HepG2 (cell line): ENCODE data around the gene ANKRD13D. TPM values are rescaled to one million over a fixed set of nuclear protein-coding genes. Genes with fewer than 3 reads are reported as not detected.
A peak's percentile ranks its signal among the peaks of the same experiment; 100 is the strongest.

Source experiments
- AKAP8 ChIP-seq: sonication (generic); formaldehyde crosslinking; IDR thresholded peaks from 2 replicates; pipeline ENCODE4 v1.5.1; 2020; ENCODE audit warnings: mild to moderate bottlenecking, missing genetic modification reagents
- ARHGAP35 ChIP-seq: sonication (generic); formaldehyde crosslinking; IDR thresholded peaks from 2 replicates; pipeline ENCODE4 v1.9.0; 2022; ENCODE audit warnings: mild to moderate bottlenecking, inconsistent platforms, moderate library complexity, missing genetic modification reagents, borderline replicate concordance
- DDIT3 ChIP-seq: sonication (generic); formaldehyde crosslinking; IDR thresholded peaks from 2 replicates; pipeline ENCODE4 v1.4.0; 2020; ENCODE audit warnings: mild to moderate bottlenecking, missing genetic modification reagents
- ELF1 ChIP-seq: sonication (generic); formaldehyde crosslinking; IDR thresholded peaks from 2 replicates; pipeline ENCODE4 v1.4.0; 2020; ENCODE audit warnings: missing genetic modification reagents
- EP300 ChIP-seq, 3 experiments: sonication (generic) in 1 of 3; formaldehyde crosslinking in 1 of 3; IDR thresholded peaks; 2 replicates each; pipeline versions ENCODE4 v1.5.1 to v1.6.1; 2011 to 2020; ENCODE audit warnings: low read depth in 2 of 3, low read length in 2 of 3, borderline replicate concordance in 1 of 3, improper control_type of control experiment in 1 of 3, mild to moderate bottlenecking in 1 of 3, missing genetic modification reagents in 1 of 3, moderate library complexity in 1 of 3
- HNRNPH1 ChIP-seq: fragments of 200-400 bp; formaldehyde crosslinking; optimal IDR thresholded peaks from 2 replicates; pipeline ENCODE3; 2017; ENCODE audit warnings: mild to moderate bottlenecking, low read depth, low read length
- IRF2 ChIP-seq: IDR thresholded peaks from 2 replicates; pipeline ENCODE4 v1.6.1; 2018; ENCODE audit warnings: missing genetic modification reagents, missing compliant biosample characterization
- JARID2 ChIP-seq: sonication (generic); formaldehyde crosslinking; IDR thresholded peaks from 2 replicates; pipeline ENCODE4 v1.8.1; 2023; ENCODE audit warnings: missing genetic modification reagents, inconsistent platforms; ENCODE audit not compliant: insufficient replicate concordance
- KDM2A ChIP-seq: sonication (generic); formaldehyde crosslinking; IDR thresholded peaks from 2 replicates; pipeline ENCODE4 v1.4.0; 2020; ENCODE audit warnings: low read depth, missing genetic modification reagents, borderline replicate concordance
- PHF5A ChIP-seq: IDR thresholded peaks from one replicate; pipeline ENCODE4 v1.6.1; 2018; ENCODE audit warnings: low read depth, missing genetic modification reagents; ENCODE audit not compliant: unreplicated experiment
- ZEB1 ChIP-seq: IDR thresholded peaks from 2 replicates; pipeline ENCODE4 v1.6.1; 2012; ENCODE audit warnings: mild to moderate bottlenecking, low read depth, inconsistent platforms; ENCODE audit not compliant: insufficient replicate concordance
- ZNF142 ChIP-seq: sonication (generic); formaldehyde crosslinking; IDR thresholded peaks from 2 replicates; pipeline ENCODE4 v1.4.0; 2020; ENCODE audit warnings: missing genetic modification reagents
- ZNF256 ChIP-seq: sonication (generic); formaldehyde crosslinking; conservative IDR thresholded peaks from 2 replicates; pipeline ENCODE4 v1.4.0; 2020; ENCODE audit warnings: missing genetic modification reagents
- ZNF788 ChIP-seq: sonication (generic); formaldehyde crosslinking; IDR thresholded peaks from 2 replicates; pipeline ENCODE4 v1.5.0; 2020; ENCODE audit warnings: mild to moderate bottlenecking, missing genetic modification reagents, borderline replicate concordance
- polyA plus RNA-seq, 8 experiments: library from polyadenylated mRNA; depleted of rRNA in 3 of 8; stranded (reverse) in 7 of 8; unstranded in 1 of 8; fragments of >200 nt; fragmentation: Illumina TruSeq in 4 of 8; extraction: Trizol in 4 of 8; gene quantifications; 2 replicates each; pipeline versions ENCODE4 v1.2.1 to v1.2.3, GENCODE V29; 2011 to 2016; ENCODE audit warnings: low read depth in 4 of 8, missing spikeins in 1 of 8, mixed read lengths in 1 of 8; ENCODE audit not compliant: insufficient read depth in 1 of 8
- total RNA-seq, 5 experiments: library from RNA; depleted of rRNA; stranded (reverse); fragments of >200 nt; fragmentation: Illumina TruSeq; extraction: Trizol; gene quantifications; 2 replicates each; pipeline ENCODE4 v1.2.3, GENCODE V29; 2016; ENCODE audit warnings: low read depth in 1 of 5
- TF ChIP-seq, protein P1 (sequence below): sonication (generic); formaldehyde crosslinking; IDR thresholded peaks from 2 replicates; pipeline ENCODE4 v1.4.0; 2020; ENCODE audit warnings: missing genetic modification reagents
- TF ChIP-seq, protein P2 (sequence below): sonication (generic); formaldehyde crosslinking; IDR thresholded peaks from 2 replicates; pipeline ENCODE4 v1.8.0; 2022; ENCODE audit warnings: missing genetic modification reagents, mild to moderate bottlenecking, inconsistent platforms, borderline replicate concordance

ANKRD13D gene
- total and polyA plus RNA-seq, 2 of the 13 experiments (the other 11 are each of a cell fraction or from before 2014, with no cell fraction given) = 18.6 to 27.3 TPM

DNA sequence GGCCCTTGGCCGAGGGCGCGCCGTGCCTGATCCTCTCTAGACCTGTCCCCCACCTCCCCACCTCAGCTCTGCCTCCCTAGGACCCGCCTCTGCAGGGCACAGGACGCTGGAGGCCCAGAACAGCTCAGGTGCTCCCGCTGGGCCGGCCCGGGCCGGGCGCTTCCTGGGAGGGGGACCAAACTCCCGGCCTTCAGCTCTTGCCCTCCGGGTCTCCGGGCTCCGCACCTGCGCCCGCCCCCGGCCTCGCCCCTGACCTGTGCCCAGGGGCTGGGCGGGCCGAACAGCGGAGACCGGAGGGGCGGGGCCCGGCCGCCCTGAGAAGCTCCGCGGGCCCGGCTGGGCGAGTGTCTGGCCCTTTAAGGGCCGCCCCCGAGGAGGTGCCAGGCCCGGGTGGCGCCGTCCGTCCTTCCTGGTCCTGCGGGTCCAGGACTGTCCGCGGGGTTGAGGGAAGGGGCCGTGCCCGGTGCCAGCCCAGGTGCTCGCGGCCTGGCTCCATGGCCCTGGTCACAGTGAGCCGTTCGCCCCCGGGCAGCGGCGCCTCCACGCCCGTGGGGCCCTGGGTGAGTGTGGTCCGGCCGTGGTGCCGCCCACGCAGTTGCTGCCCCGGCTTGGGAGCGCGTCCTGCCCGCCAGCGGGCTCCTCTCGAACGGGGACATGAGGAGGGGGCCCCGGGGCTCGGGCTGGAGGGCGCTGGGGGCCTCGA, 14.2 kb downstream of the ANKRD13D start, which contains the start of gene SSH3 (continued):
- TF ChIP-seq, protein P1, sequence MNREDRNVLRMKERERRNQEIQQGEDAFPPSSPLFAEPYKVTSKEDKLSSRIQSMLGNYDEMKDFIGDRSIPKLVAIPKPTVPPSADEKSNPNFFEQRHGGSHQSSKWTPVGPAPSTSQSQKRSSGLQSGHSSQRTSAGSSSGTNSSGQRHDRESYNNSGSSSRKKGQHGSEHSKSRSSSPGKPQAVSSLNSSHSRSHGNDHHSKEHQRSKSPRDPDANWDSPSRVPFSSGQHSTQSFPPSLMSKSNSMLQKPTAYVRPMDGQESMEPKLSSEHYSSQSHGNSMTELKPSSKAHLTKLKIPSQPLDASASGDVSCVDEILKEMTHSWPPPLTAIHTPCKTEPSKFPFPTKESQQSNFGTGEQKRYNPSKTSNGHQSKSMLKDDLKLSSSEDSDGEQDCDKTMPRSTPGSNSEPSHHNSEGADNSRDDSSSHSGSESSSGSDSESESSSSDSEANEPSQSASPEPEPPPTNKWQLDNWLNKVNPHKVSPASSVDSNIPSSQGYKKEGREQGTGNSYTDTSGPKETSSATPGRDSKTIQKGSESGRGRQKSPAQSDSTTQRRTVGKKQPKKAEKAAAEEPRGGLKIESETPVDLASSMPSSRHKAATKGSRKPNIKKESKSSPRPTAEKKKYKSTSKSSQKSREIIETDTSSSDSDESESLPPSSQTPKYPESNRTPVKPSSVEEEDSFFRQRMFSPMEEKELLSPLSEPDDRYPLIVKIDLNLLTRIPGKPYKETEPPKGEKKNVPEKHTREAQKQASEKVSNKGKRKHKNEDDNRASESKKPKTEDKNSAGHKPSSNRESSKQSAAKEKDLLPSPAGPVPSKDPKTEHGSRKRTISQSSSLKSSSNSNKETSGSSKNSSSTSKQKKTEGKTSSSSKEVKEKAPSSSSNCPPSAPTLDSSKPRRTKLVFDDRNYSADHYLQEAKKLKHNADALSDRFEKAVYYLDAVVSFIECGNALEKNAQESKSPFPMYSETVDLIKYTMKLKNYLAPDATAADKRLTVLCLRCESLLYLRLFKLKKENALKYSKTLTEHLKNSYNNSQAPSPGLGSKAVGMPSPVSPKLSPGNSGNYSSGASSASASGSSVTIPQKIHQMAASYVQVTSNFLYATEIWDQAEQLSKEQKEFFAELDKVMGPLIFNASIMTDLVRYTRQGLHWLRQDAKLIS (CRISPR knock-in tag) = no peak
- peak; percentile 78 for TF ChIP-seq KDM2A (CRISPR knock-in tag)
- no peak; the same call in 1 of the 2 replicates for TF ChIP-seq ZNF142 (CRISPR knock-in tag)
- TF ChIP-seq DDIT3 = no peak
- no peak for TF ChIP-seq JARID2 (CRISPR knock-in tag)
- peak; percentile 64 for TF ChIP-seq AKAP8
- TF ChIP-seq HNRNPH1 = no peak
- no peak for TF ChIP-seq IRF2 (CRISPR knock-in tag)
- no peak for TF ChIP-seq ZEB1
- no peak for TF ChIP-seq PHF5A
- no peak for TF ChIP-seq ARHGAP35 (CRISPR knock-in tag)
- TF ChIP-seq ZNF256 = no peak
- no peak; the same call in 1 of the 2 replicates for TF ChIP-seq ELF1
- no peak for TF ChIP-seq EP300 (IDR thresholded peaks at IDR 0.05; ENCODE audit: low read depth in 2 of 2, low read length in 2 of 2)
- no peak for TF ChIP-seq EP300 (CRISPR knock-in tag; IDR thresholded peaks at IDR 0.05; ENCODE audit: borderline replicate concordance)
- TF ChIP-seq, protein P2, sequence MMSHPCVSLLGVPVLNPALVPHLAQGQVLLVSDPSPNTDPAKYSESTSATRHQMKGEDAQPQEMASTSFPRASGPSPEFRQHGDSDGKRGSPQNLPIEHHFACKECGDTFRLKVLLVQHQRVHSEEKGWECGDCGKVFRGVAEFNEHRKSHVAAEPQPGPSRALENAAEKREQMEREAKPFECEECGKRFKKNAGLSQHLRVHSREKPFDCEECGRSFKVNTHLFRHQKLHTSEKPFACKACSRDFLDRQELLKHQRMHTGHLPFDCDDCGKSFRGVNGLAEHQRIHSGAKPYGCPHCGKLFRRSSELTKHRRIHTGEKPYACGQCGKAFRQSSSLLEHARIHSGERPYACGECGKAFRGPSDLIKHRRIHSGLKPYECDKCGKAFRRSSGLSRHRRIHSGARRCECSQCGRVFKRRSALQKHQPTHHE (CRISPR knock-in tag) = peak; percentile 40; the same call in 1 of the 2 replicates
- TF ChIP-seq ZNF788 (CRISPR knock-in tag) = no peak
